CD4-positive, alpha-beta T cell treated with Interferon gamma for 1 hour (primary cell): ENCODE measurements around the gene CNOT8.
"Not testable (repeated sequence)": the region's sequence is repeated elsewhere in the genome, so short reads cannot be mapped to it uniquely, and the experiment has no call there.

Experiments used
- DNase-seq: peaks from one replicate; pipeline ENCODE4 v3.0.0-alpha.2; 2020

CNOT8 gene

DNA sequence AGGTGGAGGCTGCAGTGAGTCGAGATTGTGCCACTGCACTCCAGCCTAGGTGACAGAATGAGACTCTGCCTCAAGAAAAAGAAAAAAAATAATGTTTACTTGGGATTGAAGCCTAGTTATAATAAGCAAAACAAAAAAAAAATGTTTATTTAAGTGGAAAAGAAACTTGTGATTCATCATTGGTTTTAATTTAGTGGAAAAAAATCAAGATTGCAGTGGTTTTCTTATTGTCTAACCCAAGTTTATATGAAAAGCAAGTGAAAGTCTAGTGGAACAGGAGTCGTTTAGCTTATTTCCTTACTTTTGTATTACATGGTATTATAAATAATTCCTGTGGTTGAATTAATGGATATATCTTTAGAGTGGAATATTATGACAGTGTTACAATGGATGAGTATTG lies 8.4 kb downstream of the CNOT8 start:
- DNase-seq, result no peak

DNA sequence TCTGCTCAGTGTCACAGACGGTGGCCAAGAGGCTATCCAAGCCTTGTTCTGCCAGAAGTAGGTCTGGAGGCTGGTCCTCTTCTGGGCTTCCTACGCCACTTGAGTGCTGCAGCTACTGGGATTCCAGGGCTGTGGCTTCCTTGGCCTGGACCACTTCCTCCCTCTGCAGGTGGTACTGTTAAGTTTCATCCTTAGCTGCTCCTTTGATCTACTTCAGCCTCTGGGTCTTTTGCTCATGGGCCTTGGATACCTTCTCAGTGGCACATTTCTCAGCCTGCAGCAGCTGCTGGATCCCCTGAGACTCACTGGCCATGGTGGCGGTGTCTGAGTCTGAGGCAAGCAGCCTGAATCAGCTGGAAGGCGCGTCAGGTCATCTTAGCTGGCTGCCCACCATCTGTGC lies 10.3 kb downstream of the CNOT8 start:
- no peak for DNase-seq

DNA sequence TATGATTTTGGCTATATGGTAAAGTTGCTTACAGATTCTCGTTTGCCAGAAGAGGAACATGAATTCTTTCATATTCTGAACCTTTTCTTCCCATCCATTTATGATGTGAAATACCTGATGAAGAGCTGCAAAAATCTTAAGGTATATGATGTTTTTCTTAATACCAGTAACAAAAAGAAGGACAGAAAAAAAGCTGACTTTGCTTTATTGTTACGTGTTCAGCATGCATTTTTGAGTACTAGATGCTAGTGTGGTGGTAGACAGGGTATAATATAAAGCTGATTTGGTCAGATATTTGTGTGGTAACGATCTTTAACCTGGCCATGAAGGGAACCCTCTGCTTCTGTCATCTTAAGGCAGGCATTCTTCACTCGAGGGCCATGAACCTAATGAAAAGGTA lies 13.3 kb downstream of the CNOT8 start:
- no peak for DNase-seq

DNA sequence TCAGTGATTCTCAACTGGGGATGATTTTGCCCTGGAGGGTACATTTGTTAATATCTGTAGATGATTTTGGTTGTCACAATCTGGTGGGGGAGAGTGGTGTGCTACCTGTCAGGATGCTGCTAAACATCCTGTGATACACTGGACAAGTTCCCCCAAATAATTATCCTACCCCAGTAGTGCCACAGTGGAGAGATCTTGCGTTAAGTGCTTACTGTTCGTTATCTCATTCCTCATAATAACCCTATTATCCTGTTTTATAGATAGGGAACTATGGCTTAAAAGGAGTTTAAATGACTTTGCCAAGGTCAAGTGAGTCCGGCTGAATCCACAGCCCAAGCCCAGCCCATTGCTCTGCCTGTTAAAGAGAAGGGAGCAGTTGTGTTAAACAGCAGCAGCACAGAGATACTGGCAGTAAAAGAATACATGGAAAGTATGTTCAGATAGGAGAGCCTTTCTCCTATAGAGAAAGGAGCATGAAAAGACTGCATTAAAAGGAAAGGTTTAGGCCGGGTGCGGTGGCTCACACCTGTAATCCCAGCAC lies 15.4 kb downstream of the CNOT8 start:
- no peak for DNase-seq

DNA sequence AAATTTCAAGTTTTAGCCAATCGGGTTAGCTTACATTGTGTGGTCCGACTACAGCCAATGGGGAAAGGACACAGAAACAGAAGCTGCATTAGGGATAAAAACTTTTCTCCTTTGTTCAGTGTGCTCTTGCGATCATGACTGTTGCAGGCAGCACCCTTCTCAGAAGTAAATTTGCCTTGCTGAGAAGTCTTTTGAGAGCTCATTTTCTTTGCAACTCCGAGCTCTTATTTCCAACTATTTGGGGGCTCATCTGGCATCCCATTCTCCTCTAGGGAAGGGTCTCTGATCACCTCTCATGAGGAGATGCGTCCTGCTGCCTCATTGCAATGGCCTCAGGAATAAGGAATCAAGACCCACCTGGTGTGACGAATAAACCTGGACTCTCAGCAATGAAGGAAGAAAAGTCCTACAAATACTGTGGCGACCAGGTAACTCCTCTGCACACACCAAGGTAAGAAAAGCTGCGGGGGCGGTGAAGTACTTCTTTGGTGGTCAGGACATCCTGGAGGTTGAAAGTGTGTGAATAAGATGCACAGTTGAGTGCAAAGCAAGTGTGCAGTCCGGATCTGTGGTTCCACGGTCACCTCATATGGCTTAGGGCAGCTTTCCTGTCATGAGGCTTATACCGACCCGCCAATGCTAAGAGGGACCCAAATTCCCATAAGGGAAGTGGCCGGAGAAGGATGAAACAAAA lies 20.4 kb downstream of the CNOT8 start:
- no peak for DNase-seq

DNA sequence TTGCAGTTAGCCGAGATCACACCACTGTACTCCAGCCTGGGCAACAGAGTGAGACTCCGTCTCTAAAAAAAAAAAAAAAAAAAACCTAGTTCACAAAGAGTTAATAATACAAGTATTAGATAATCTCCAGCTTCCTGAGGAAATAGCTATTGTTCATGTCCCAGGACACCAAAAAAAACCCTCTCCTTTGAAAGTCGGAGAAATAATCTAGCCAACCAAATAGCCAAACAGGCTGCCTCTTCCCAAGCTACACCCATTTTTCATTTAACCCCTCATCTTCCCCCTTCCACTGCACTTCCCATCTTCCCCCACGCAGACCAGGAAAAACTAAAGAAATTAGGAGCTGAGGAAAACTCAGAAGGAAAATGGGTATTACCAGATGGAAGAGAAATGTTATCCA lies 23.6 kb downstream of the CNOT8 start:
- no peak for DNase-seq

DNA sequence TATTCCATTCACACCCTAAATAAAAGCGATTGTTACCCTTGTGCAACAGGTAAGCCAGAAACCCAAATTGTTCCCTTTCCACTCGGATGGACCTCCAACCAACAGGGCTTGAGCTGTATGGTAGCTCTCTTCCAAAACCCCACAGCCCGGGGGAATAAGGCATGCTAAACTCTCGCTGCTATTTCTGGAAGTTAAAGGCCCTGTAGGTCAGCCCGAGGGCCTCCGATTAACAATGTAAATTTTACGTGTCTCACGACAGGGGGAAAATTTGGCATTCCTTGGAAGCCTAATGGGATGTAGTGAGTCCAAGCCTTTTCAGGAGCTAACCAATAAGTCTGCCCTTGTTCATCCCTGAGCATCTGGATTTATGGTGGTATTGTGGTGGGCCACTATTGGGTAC lies 26.0 kb downstream of the CNOT8 start:
- no peak for DNase-seq

DNA sequence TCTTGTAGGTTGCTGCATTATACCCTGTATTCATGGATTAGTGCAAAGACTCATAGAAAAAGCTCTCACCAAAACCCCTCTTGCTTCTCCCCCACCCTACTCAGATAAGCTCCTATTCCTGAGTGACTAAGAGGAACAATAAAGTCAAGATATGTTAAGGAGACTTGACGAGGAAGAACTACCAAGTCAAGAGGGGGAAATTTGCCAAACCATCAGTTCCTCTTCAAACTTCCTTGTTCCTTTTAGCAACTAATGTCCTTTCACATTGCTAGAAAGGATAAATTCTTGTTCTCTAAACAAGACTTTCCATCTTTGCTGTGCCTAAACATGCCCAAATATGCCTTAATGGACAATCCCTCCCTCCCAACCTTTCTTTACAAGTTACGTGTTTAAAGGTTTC lies 27.0 kb downstream of the CNOT8 start:
- DNase-seq, result no peak

DNA sequence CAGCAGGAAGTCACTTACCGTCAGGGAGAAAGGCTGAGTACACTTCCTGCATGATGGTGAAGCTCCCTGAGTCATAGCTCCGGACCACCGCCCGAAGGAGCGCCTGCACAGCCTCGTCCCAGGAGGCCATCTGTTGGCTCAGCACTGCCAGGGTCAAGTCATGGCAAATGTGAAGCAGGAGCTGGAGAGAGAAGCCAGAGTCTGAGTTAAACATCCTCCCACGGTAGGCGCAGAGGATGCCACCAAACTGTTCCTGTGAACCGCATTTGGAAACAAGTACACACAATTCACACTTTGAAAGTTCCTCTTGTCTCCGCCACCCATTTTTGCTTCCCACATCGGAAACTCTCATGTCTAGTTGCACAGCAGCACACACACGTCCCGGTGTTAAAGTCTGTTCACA lies 33.9 kb downstream of the CNOT8 start:
- no peak for DNase-seq

DNA sequence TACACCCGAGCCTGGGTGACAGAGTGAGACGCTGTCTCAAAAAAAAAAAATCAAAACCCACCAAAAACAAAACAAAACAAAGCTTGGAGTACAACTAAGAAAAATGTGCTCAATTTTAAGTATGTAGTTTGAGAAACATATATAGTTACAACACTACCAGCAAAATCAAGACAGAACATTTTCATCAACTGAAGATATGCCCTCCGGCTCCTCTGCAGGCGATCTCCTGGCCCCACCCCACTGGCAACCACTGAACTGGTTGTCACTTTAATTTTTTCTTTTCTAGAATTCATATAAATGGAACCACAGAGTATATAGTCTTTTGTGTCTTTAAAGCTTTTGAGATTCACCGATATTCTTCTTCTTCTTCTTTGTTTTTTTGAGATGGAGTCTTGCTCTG lies 35.0 kb downstream of the CNOT8 start:
- DNase-seq, result no peak

DNA sequence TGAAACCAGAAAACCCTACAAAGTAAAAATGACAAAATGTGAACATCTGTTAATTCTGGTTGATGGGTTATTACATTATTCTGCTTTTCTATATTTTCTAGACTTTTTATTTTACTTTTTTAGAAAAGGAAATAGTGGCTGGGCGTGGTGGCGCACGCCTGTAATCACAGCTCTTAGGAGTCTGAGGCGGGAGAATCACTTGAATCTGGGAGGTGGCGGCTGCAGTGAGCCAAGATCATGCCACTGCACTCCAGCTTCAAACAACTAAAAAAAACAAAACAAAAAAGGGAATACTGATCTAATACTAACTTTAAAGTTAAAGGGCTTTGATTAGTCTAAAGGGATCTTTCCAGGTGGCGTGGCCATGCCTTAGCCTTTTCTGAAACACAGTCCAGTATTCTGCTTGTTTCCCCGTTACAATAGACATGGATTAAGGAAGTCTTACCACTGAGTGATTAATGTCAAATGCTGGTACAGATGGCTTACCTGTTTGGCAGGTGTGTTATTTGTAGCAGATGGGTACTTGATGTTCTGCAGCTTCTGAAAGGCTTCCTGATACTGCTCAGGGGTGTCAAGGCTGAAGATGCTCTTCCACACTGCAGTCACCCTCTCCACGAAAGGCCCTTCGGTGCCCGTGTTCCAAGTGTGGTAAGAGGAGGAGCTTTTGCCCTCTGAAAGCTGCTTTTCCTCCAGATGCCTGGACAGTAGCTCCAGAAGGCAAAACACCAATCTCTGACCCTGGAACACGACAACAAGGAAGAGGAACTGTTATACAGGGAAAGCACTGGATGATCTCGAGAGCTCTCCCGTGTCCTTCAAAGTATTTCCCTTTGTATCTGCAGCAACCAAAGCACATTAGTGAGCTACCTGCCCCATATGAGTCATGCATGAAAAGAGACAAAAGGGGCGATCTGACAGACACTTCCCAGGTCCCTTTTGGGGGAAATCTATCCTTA lies 37.5 kb downstream of the CNOT8 start:
- no peak for DNase-seq

DNA sequence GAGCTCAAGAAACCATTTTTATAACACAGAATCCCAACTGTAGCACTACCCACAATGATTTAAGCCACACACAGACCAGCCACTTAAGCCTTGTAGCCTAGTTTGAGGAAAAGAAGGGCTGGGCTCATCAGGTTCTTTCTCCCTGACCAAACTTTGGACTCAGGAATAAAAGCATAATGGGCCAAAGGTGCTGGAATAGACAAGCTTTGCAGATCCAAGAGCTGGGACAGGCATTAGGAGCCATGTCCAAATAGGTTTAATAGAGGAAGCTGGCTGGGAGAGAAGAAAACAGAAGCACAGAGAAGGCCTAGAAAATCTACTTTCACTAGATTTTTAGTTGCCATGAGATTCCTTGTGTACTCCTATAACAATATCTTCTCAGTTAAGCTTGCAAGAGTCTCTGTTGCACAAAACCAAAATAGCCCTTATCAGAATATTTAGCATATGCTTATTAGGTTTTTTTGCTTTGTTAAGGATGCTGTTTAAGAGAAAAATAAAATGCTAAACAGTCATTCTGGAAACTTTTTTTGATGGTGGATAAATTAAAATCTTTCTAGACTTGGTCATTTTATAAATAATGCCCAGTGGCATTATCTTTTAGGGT lies 38.2 kb downstream of the CNOT8 start:
- no peak for DNase-seq

DNA sequence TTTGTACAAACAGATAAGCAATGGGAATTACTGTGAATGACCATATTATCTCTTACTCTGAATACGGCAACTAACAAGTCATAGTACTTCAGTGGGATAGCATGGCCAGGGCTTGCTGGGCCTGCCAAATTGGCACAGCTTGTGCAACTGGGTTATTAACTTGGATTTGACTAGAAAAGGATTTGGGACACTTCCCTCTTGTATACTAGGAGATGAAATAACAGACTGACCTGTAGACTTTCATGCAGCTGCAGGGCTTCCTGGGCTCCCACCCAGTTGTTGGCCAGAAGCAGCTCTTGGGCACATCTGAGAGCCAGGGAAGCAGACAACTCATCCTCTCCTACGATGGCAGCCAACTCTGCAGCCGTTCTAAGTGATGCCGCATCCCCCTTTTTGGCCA lies 39.8 kb downstream of the CNOT8 start:
- DNase-seq, result no peak

DNA sequence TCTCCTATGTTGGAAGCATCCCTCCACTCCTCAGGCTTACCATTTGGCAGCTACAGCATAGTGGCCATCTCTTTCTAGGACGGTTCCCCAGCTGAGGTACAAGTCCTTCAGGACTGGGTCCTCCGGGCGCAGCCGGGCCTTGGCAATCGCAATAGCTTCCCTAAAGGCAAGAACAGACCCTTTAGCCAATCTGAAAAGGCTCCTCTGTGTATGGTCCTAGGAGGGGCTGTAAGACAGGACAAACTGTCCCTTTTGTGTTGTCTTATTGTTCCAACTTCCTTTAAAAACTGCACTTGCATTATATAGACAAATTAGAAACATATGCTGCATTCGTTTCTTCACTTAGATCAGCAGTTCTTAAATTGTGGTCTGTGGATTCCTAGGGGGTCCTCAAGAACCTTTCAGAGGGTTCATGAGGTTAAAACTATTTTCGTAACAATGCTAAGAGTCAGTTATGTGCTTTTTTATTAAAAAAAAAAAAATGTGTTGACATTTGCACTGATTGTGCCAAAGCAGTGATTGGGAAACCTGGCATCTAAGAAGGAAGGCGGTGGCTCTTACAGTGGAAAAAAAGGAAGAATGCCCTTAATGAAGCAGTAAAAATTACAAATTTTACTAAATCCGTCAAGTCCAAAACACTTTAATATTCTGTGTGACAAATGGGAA lies 40.9 kb downstream of the CNOT8 start:
- DNase-seq, result no peak

DNA sequence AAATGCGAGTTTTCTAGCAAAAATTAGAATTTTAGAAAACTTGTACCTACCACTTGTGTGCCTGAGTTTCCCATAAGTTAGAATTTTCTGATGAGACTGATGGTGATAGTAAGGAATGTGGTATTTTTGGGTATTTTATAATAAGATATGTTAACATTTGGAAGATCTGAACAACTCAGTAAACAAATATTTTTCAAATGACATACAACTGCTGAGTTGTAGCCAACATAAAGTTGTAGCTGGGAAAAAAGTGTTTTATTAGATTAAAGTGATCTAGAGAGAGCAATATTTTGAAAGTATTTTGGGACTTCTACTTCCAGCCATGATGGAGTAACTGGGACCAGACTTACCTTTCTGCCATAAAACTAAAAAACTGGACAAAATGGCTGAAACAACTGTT lies 41.6 kb downstream of the CNOT8 start:
- DNase-seq, result no peak

DNA sequence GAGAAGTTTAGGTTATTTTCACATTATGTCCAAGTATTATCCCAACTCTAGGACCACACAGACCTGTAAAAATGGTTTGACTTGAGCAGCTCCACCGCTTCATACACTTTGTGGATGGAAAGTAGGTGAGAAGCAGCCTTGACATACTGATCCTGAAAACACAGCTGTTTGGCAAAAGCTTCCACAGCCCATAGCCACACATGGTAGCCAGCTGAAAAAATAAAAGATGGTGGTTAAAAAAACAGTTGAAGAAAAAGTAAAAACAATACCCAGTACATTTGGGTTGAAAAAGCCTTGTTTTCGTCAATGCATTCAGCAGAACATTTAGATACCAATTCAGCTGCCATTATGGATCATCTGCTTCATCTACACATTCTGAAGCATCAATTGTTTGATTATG lies 42.8 kb downstream of the CNOT8 start:
- no peak for DNase-seq

DNA sequence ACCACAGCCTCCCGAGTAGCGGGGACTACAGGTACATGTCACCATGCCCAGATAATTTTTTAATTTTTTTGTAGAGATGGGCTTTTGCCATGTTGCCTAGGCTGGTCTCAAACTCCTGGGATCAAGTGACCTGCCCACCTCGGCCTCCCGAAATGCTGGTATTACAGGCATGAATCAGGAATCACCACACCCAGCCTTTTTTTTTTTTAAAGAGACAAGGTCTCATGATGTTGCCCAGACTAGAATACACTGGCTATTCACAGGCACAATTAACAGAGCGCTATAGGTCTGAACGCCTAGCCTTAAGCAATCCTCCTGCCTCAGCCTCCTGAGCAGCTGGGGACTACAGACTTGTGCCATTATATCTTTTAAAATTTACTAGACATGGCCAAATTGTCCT lies 43.5 kb downstream of the CNOT8 start:
- no peak for DNase-seq

DNA sequence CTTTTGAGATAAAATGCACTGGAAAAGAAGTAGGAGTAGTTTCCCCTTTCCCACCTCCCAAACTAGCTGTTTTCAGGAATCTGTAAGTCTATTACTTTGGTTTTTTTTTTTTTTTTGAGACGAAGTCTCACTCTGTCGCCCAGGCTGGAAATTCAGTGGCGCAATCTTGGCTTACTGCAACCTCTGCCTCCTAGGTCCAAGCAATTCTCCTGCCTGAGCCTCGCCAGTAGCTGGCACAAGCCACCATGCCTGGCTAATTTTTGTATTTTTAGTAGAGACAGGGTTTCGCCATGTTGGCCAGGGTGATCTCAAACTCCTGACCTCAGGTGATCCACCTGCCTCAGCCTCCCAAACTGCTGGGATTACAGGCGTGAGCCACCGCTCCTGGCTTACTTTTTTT lies 47.2 kb downstream of the CNOT8 start:
- not testable (repeated sequence) for DNase-seq

DNA sequence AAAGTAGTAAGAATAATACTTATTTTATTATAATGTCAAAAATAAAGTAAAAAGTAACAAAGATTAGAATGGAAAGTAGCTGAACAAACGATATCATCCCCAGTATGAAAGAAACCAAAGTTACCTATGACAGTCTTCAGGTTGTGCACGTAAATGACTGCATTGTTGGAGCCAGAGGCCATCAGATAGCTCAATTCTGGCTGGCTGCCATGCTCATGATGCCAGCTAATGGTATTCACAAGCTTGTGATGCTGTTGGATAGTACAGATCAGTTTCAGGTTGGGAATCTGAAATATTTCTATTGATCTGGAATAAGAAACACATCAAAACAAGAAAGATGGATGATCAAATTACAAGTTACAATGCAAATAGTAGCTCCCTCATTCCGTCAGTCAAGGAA lies 58.4 kb downstream of the CNOT8 start:
- no peak for DNase-seq

DNA sequence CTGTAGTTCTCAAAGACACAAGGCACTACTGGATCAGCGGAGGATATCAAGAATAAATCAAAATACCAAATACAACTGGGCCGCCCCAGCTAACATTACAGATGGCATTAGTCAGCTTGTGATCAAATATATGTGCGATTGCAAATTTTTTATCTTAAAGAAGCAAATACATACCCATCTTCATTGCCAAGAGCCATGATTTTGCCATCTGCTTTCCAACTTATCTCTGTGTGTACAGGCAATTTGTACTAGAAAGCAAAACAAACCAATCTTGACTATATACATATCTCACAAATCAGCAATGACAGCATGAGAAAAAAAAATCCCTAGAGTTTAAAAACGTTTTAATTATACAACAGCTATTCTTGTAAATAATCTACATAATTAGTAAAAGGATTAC lies 59.3 kb downstream of the CNOT8 start:
- no peak for DNase-seq

DNA sequence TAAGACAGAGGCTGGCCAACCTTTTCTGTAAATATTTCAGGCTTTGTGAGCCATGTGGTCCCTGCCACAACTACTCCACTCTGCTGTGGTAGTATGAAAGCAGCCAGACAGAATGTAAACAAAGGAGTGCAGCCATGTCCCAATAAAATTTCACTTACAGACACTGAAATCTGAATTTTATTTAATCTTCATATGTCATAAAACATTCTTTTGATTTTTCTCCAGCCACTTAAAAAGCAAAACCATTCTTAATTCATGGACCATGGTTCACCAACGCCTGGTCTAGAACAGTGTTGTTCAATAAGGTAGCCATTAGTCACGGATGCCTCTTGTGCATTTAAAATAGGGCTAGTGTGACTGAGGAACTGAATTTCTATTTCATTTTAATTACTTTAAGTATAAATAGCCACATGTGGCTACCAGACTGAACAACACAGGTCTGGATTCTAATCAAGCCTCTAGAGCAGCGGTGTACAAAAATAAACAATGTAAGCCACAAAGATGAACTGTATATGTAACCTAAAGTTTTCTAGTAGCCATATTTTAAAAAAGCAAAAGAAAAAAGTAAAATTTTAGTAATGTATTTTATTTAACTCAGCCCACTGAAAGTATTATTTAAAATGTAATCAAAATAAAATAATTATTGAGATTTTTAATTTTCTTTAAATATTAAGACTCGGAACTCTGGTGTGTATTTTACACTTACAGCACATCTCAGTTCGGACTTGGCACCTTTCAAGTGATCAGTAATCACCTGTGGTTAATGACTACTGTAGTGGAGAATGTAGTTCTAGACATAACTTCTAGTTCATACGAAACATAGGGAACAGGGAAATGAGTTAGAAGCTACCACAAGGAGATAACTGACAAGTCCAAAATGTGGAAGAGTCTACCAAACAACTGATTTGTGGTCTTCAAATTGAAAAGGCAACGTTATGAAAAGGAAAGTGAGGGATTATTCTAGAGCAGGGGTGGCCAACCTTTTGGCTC lies 65.3 kb downstream of the CNOT8 start:
- no peak for DNase-seq
